ENCODE data around the gene UBE4A.

The UBE4A gene

DNA sequence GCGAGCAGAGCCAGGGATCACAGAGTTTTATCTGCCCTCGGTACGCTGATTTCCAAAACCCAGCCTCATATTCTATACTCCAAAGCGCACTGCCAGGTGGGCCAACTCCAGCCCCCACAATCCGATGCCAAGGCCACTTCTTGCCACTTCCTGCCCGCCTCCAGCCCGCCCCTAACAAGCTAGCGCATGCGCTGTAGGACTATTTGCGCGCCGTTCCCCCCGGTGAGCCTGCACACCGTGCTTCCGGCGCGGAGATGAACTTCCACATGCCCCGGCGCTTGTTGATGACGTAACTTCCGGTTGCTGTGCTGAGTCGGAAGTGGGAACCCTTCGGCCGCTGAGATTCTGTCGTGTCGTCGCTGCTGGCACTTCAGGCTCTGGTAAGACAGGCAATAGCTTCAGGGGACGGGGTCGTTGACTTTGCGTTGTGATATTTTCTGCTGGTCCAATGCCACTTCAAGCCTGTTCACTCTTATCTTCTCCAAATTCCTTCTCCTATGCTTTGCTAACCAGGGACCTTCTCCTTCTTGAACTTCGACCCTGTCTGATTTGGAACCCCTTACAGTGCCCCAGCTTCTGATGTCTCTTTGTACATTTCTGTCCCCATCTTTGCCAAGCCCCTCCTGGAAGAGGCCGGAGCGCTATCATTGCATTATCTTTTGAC is at the start of gene UBE4A:
Gene UBE4A, plus strand, starts transcription at position 306 of the 664 bp plus-strand sequence. CDS start 5,481 bp downstream, outside the sequence.
- peak; percentile 98 to 99 for DNase-seq (ENCODE audit: low read depth in 2 of 2)

- no peak for DNase-seq (ENCODE audit: low read depth in 2 of 2)
These were observed 49.1 kb upstream of the UBE4A start for GRCh38 chr11:118310271-118310670.

GRCh38 chr11:118310781-118311485 is 48.5 kb upstream of the UBE4A start:
- DNase-seq (ENCODE audit: low read depth in 2 of 2): no peak

GRCh38 chr11:118311518-118311917 is 47.9 kb upstream of the UBE4A start:
- no peak for DNase-seq (ENCODE audit: low read depth in 2 of 2)

DNA sequence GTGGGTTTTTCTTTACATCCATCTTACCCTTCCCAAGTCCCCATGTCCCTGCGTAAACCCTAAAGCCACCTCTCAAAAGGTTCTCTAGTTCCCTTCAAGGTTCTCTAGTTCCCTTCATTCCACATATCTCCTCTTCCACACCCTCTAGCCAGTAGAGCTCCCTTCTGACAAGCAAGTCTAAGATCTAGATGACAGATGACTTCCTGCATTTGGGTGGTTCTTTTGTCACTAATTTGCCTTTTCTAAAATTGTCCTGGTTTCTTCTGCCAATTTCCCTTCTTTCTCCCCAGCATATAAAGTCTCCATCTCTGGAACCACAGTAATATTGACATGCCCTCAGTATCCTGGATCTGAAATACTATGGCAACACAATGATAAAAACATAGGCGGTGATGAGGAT is 47.1 kb upstream of the UBE4A start:
- DNase-seq (ENCODE audit: low read depth in 2 of 2): no peak

DNA sequence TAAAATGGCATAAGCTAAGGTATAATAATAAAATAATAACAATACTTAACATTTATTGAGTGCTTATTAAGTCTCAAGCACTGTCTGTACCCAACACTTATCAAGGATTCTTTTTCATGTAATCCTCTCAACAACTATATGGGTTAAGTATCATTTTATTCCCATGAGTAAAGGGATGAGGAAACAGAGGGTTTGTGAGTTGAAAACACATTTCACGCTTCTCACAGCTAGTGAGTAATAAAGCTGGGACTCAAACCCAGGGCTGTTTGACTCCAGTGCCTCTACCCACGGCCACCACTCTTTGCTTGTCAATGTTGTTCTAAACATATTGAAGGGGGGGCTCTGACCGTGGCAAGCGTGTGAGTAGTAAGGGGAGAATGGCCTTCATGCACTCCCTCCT is 46.2 kb upstream of the UBE4A start:
- DNase-seq (ENCODE audit: low read depth in 2 of 2): no peak

- no peak for DNase-seq (ENCODE audit: low read depth in 2 of 2)
These were observed 44.4 kb upstream of the UBE4A start for GRCh38 chr11:118314988-118315411.

- DNase-seq (ENCODE audit: low read depth in 2 of 2): no peak
These were observed 41.3 kb upstream of the UBE4A start for GRCh38 chr11:118318124-118318523.

- DNase-seq (ENCODE audit: low read depth in 2 of 2): no peak
These were observed 40.6 kb upstream of the UBE4A start for GRCh38 chr11:118318581-118319336.

DNA sequence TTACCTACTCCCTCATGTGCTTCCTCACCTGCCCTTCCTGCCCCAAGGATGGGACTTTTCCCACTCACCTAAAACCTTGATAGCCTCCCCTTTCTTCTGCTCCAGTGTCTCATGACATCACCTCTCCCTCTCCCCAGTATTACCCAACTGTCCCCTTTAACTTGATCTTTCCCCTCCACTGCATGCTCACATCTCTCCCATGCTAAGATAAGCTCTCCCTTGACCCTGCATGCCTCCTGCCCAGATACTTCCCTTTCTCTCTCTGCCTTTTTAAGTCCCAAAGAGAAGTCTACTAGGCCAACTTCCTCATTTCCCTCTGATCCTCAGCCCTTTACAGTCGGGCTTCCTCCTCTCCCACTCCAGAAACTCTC is 40.1 kb upstream of the UBE4A start:
- DNase-seq (ENCODE audit: low read depth in 2 of 2): no peak

GRCh38 chr11:118320515-118320914 is 38.9 kb upstream of the UBE4A start:
- DNase-seq (ENCODE audit: low read depth in 2 of 2): no peak

DNA sequence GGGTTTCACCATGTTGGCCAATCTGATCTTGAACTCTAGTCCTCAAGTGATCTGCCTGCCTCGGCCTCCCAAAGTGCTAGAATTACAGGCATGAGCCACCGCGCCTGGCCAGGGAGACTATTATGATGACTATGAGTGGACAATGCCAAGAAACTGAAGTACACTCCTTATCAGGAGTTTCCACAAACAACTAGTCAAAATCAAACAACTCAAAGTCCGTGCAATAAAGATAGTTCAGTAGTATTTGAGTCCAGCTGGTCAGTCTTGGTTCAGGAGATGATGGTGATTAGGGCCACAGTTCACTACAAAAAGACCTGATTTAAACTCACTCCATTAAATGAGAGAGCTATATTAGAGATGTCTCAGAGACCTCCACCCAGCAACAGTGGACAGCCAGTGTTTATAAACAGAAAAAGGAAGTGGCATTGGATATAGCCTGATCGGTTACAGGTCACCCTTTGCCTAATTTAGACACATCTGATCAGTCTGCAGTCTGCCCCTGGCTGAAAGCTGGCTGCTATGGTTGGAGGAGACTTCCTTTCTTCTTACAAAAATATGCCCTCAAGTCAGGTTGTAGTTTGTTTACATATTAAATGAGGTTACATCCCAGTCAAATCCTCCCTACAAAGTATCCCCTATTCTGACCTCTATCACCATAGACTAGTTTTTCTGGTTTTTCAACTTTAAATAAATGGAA is 37.9 kb upstream of the UBE4A start:
- DNase-seq (ENCODE audit: low read depth in 2 of 2): no peak

GRCh38 chr11:118322721-118323120 is 36.7 kb upstream of the UBE4A start:
- DNase-seq (ENCODE audit: low read depth in 2 of 2): no peak

GRCh38 chr11:118325283-118325682 is 34.1 kb upstream of the UBE4A start:
- no peak for DNase-seq (ENCODE audit: low read depth in 2 of 2)

DNA sequence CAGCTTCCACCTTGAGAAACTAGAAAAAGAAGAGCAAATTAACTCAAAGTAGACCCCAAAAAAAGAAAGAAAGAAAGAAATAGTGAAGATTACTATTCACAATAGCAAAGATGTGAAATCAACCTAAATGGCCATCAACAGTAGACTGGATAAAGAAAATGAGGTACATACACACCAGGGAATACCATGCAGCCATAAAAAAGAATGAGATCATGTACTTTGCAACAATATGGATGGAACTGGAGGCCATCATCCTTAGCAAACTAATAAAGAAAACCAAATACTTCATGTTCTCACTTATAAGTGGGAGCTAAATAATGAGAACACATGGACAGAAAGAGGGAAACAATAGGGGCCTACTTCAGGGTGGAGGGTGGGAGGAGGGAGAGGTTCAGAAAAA is 30.7 kb upstream of the UBE4A start:
- DNase-seq (ENCODE audit: low read depth in 2 of 2): no peak

GRCh38 chr11:118334745-118335144 is 24.7 kb upstream of the UBE4A start:
- DNase-seq (ENCODE audit: low read depth in 2 of 2): no peak

DNA sequence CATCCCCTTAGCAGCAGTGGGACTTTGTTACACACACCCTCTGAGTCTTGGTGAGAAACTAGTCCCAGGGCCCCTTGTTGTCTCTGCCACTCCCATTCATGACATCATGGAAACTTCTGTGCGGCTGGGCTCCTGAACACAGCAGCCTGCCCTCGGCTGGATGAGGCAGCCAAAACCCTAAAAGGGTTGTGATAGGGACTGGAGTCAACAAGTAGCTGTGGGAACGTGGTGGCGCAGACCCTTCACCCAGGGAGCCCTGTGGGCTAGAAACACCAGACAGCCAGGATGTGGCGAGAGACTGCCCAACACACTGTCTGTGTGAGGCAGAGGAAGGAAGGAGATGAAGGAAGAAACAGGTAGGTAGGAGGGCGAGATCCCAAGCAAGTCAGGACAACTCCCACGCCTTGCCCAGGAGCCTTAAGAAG is 20.8 kb upstream of the UBE4A start:
- DNase-seq (ENCODE audit: low read depth in 2 of 2): peak; percentile 74 to 80

- no peak for DNase-seq (ENCODE audit: low read depth in 2 of 2)
These were observed 20.0 kb upstream of the UBE4A start for GRCh38 chr11:118339281-118339961.

DNA sequence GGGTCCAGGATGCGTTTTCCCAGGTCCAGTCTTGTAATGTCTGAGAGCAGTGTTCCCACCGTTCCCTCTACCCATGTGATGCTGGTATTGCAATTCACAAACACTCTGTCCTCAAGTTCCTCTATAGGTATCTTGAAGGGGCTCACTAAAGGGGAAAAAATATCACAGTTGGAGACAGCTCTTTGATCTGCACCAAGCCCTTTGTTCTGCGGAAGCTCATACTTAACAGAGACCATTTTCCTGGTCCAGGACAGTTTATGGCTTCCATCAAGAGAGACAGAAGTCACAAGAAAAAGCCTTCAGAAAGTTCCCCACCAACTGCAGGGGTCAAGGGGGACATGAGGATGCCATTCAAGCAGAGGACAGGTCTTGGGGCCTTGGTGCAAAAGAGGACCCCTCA is 19.0 kb upstream of the UBE4A start:
- no peak for DNase-seq (ENCODE audit: low read depth in 2 of 2)

DNA sequence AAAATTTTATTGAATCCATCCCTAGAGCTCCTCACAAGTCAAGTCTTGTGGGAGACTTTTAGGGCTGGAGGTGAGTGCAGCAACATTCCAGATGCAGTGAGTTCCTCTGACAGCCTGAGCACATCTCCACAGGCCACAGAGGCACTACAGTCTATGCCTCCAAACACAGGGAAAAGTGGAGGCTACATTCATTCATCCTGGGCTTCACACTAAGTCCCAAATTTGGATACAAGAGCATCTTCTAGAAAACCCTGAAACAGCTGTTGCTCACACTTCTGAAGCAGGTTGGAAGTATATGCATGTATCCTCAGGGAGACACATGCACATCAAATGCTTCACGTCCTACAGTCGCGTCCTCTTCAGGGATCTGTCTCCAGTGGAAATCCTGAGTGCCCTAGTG is 18.1 kb upstream of the UBE4A start:
- no peak for DNase-seq (ENCODE audit: low read depth in 2 of 2)

GRCh38 chr11:118341815-118342489 is 17.4 kb upstream of the UBE4A start:
- DNase-seq (ENCODE audit: low read depth in 2 of 2): no peak

Measured in stimulated activated CD4-positive, alpha-beta T cell treated with anti-CD3 and anti-CD28 coated beads, Interleukin-12 subunit alpha, Interleukin-12 subunit beta, amount 100 ng/mL, for 24 hours (primary cell).